GM19239 (cell line): Measurements from ENCODE around the gene CRISPLD2.

ENCODE experiments used
- DNase-seq: peaks from one replicate; pipeline ENCODE4 v3.0.0; 2011; ENCODE audit warnings: low spot score; ENCODE audit not compliant: insufficient read length
- FAIRE-seq: peaks from 2 replicates; lab custom pipeline; 2011; peaks lifted over from hg19 to GRCh38; lab: Jason Lieb, UNC

The CRISPLD2 gene

DNA sequence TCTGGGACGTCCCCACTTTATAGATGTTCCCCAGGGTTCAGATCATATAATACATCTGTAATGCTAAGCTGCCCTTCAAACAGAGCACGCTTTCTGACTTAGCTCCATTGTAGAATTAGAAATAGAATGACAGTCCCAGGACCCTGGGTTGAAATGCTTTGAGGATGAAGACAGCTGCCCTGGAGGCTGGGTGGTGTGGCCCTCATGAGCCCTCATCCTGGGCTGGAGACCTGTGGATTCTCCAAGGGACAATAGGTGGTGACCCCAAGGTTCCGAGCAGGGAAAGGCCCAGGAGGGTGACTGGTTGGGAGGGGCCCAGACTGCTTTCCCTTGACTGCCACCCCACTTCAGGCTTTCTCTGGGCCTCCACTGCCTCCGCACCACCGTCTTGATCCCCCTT is 59.0 kb downstream of the CRISPLD2 start:
- DNase-seq: no peak
- FAIRE-seq: no peak

DNA sequence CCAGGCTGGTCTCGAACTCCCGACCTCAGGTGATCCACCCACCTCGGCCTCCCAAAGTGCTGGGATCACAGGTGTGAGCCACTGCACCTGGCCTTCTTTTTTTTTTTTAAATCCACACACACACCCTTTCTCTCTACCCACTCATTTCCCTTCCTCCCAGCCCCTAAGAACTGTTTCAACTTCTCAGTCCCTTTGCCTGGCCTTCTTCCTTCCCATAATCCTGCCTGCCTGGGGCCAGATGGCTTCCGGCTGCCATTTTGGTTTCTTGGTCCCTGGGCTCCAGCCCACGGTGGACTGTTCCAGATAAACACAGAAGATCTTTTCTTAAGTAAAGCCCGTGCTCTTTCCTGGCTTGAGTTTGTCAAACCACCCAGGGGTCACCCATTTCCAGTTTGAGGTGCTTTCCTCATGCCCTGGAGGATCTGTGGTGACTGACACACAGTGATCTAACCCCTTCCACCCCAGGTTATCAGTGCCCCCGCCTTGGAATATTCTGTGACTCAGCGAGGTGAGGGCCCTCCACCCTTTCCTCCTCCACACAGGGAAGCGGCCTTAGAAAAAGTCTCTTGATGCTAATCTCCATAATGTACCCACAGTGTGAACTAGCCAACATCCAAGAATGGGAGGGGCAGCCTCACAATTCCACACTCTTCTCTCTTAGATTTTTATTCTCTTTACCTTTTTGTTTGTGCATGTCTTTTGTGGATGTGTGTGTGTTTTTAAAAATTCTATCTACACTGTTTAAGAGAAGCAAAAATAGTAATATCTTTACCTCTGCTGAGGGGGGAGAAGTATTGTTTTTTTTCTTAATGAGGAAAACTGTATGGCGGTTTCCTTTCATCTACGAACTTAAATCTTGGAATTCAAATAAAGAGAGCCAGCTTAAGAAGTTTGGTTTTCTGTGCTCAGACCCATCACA is 60.0 kb downstream of the CRISPLD2 start:
- FAIRE-seq: no peak
- DNase-seq: no peak

DNA sequence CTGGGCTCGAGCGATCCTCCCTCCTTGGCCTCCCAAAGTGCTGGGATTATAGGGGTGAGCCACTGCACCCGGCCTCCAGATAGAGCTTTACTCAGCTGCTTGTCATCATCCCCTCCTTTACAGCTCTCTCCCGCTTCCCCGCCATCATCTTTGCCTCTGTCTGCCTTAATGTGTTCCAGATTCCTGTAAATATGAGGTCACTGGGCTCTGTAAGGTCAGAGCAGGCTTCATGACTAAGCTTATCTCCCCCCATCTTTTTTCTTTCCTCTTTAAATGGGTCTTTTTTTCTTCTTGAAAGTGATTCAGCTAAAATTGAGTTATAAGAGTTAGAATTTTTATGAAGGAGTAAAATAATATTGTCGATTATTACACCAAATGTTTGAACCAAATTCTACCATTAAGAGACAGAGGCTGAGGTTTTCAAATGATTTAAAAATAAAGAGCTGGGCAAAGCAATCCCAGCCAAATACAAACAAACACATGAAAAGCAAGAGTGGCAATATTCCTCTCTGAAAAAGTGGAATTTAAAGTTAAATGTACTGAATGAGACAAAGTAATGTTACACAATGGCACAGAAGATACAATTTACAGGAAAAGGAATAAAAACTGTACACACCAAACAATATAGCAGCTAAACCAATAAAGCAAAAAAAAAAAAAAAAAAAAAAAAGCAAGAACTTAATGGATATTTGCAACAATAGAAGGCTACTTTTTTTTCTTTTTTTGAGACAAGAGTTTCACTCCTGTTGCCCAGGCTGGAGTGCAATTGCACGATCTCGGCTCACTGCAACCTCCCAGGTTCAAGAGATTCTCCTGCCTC is 62.1 kb downstream of the CRISPLD2 start:
- no peak for FAIRE-seq

DNA sequence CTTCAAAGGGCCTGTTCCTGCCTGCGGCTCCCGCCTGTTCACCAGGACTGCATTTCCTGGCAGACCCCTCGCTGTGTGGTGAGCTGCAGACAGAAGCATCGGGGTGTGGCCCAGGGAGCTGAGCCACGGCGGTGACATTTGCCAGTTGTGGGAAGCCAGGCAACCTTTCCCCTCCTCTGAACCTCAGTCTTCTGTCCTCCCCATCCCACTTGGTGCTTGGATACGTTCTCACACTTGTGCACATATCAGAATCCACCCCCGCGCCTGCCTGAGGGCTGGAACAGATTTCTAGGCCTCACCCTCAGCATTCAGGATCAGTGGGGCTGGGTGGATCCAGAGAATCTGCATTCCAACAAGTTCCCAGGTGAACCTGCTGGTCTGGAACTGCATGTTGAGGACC is 63.5 kb downstream of the CRISPLD2 start:
- DNase-seq: no peak
- FAIRE-seq: no peak

More for the DNA sequence above, 62.1 kb downstream of the CRISPLD2 start:
- no peak for DNase-seq

- no peak for DNase-seq
- FAIRE-seq: no peak
These were observed 64.4 kb downstream of the CRISPLD2 start for GRCh38 chr16:84884246-84884595.

DNA sequence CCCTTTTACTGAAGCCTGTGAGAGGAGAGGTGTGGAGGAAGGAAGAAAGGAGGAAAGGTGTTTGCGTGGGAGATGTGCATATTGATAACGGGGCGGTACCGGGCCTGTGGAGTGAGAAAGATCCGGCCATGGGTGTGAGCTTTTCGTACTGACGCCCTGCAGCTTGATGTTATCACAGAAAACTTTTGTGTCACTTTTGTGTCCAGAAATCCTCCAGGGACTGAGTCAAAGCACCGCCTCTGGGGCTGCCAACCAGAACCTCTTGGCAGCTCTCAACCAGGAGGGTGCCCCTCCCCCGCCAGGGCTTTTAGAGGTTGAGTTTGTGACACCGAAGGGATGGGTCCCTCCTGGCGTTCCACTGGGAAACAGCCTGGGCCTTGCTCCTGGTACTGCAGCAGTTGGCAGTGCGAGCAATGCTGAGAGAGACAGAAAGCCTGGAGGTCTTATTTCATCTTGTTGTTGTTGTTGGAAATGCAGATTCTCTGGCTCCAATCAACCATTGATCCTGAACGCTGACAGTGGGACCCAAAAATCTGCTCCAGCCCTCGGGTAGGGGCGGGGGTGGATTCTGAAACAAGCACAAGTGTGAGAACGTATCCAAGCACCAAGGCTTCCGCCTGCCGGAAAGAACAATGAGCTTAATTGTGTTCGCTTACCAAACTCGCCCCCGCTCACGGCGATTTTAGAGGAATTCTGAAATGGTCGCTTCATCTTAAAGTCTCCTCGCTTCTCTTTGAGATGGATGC is 65.0 kb downstream of the CRISPLD2 start:
- FAIRE-seq (no peak), DNase-seq (no peak)

- FAIRE-seq (no peak), DNase-seq (no peak)
These were observed 65.6 kb downstream of the CRISPLD2 start for GRCh38 chr16:84885342-84885910.

GRCh38 chr16:84886497-84887090 is 66.8 kb downstream of the CRISPLD2 start:
- DNase-seq: no peak
- no peak for FAIRE-seq

DNA sequence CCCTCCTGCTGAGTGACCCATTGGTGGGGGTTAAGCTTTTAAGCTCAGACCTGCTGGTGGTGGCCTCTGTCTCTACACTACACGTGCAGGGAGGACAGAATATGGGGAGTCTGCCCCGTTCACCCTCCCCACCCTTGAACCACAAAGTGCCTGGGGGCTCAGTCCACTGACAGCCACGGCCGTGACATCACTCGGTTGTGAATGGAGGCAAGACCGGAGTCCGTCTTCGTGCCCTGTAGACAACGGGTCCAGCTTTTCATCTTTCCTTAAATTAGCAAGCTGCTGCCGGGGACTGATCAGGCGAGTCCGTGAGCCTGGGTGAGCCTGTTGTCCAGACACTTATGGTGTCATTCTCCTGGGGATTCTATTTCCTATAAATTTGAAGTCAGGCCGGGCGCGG is 67.4 kb downstream of the CRISPLD2 start:
- FAIRE-seq (no peak), DNase-seq (no peak)

DNA sequence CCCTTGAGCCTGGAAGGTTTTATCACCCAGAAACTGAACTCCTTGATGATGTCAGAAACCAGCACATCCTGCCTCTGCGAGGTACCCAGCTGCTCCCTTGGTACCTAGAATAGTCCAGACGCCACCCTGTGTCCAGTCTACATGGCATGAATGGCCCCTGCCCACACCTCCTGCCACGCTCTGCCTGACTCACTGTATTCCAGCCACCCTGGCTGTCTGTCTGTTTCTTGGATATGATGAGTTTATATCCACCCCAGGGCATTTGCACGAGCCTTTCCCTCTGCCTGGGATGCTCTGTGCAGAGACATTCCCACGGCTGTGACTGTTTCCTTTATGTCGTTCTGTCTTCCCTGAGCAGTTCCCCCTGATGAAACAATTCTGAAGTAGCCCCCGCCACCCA is 68.7 kb downstream of the CRISPLD2 start:
- DNase-seq: no peak
- FAIRE-seq: no peak

- no peak for DNase-seq
- FAIRE-seq: no peak
These were observed 69.3 kb downstream of the CRISPLD2 start for GRCh38 chr16:84889066-84889465.

- FAIRE-seq: no peak
- DNase-seq: no peak
These were observed 70.6 kb downstream of the CRISPLD2 start for GRCh38 chr16:84890427-84890826.

DNA sequence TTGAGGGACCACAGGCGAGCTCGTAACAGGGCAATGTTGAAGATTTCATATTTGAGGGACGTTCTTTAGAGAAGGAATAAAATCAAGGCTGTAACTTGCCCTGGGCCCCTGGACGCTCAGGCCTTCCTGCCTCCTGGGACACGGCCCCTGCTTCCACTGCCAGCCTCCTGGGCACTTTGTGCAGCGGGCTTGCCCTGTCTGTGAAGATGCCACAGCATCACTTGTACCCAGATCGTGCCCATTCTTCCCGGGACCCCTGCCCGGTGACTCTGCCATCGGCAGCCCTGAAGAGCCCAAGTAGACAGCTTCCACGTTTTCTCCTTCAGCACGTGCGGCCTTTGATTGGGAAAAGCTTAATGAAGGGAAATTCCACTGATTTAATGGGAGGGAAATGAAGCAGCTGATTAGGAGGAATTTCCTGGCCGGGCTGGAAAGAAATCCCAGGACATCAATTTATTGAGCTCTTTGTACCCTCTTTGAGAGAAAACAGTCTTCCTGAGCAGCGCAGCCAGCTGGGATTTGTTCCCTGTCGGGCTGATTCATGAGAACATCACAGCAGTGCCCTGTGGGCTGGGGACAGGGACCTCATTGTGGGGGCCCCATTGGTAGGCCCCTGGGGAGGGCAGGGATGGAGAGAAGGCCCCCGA is 71.5 kb downstream of the CRISPLD2 start:
- FAIRE-seq (no peak), DNase-seq (no peak)

DNA sequence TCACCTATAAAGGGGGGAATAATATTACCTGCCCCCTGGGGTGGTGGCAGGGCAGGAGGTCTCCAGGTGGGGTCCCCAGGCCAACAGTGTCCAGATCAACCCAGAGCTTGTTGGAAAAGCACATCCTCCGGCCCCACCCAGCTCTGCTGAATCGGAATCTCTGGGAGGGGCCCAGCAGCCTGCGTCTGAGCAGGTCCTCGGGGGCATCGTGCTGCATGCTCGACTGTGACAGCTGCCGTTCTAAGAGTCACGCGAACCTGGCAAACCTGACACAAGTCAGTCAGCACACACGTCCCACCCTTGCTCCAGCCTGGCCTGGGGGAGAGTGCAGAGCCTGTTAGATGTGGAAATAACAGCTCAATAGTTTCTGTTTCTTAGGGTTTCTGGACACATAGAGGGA is 72.3 kb downstream of the CRISPLD2 start:
- DNase-seq: no peak
- FAIRE-seq: no peak

GRCh38 chr16:84893467-84893848 is 73.7 kb downstream of the CRISPLD2 start:
- FAIRE-seq: no peak

GRCh38 chr16:84893849-84894599 is 74.2 kb downstream of the CRISPLD2 start:
- DNase-seq (peak; percentile 24), FAIRE-seq (peak; percentile 52)

More at GRCh38 chr16:84893467-84893848, 73.7 kb downstream of the CRISPLD2 start:
- DNase-seq: no peak

DNA sequence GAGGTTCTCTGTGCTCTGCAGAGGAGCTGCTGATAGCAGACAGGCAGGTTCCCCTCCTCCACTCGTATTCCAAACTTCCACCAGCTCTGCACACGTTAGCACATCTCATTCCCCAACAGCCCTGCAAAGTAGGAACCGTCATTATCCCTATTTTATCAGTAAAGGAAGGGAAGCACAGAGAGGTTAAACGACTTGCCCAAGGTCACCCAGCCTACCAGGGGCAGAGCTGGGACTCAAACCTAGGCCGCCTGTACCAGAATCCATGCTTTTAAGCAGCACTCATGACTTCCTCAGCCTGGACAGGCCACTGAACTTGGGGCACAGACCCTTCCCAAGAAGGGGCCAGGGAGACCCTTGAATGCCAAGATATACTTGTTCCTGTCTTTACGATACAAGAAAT is 75.2 kb downstream of the CRISPLD2 start:
- FAIRE-seq (no peak), DNase-seq (no peak)

DNA sequence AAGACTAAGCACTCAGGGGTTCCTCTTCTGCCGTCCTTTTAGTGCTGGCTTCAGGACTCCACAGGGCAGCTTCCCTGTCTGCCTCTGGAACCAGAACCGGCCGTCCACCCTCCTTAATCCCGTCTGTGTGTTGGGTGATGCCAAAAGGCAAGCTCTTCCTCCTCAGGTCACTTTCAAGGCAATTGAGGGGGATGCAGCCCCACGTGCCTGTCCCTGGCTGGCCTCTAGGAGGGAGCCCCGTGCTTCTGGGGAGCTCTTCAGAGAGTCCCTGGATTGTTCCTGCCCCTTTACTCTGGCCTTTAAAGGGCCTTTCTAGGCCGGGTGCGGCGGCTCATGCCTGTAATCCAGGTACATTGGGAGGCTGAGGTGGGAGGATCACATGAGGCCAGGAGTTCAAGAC is 77.1 kb downstream of the CRISPLD2 start:
- DNase-seq (no peak), FAIRE-seq (no peak)

- DNase-seq (no peak), FAIRE-seq (no peak)
These were observed 78.2 kb downstream of the CRISPLD2 start for GRCh38 chr16:84897911-84898377.
